ENCODE measurements around the gene UPF3B.

Gene UPF3B

GRCh38 chrX:119852382-119853353 is at the start of gene UPF3B:
UPF3B (minus strand) TSS chrX:119852963; CDS start chrX:119852928, 35 bp downstream.
- peak within 1 kb of the TSS; percentile 97 for H3K4me2 ChIP-seq (ENCODE audit: low read depth, low read length, poor library complexity, severe bottlenecking)
- no peaks in the 10 kb centered on the region for H3F3A ChIP-seq (ENCODE audit: insufficient read depth)
- peaks cover 2% of the 10 kb centered on the region; the same call in 1 of the 2 replicates for H3K36me3 ChIP-seq (ENCODE audit: low read length)
- no peaks in the 10 kb centered on the region for H3K27me3 ChIP-seq (ENCODE audit: low read length)
- peak within 1 kb of the TSS; percentile 55 for H3K27ac ChIP-seq (ENCODE audit: low read depth, low read length)
- no peak for TF ChIP-seq EZH2phosphoT487 (conservative IDR thresholded peaks at IDR 0.05; ENCODE audit: low read length)
- TF ChIP-seq CTCF (IDR thresholded peaks at IDR 0.05; ENCODE audit: insufficient read depth, low read length, poor library complexity, severe bottlenecking) = no peak
- H3K4me3 ChIP-seq (ENCODE audit: insufficient read depth, low read length, poor library complexity, severe bottlenecking) = peak within 1 kb of the TSS; percentile 98
- no peaks in the 10 kb centered on the region for H4K20me1 ChIP-seq (ENCODE audit: low read depth, low read length)
- H3K9me3 ChIP-seq (ENCODE audit: insufficient read depth, low read length) = no peaks in the 10 kb centered on the region
- H3K79me2 ChIP-seq (ENCODE audit: insufficient read depth, low read length) = peaks cover 17% of the 10 kb centered on the region
- peak within 1 kb of the TSS; percentile 97 for H3K9ac ChIP-seq (ENCODE audit: low read length)
- peak within 1 kb of the TSS; percentile 68 for H2AFZ ChIP-seq (ENCODE audit: low read depth, low read length, severe bottlenecking)
- no peaks in the 10 kb centered on the region for H3K9me2 ChIP-seq (replicated peaks; ENCODE audit: insufficient read depth, low read length)

DNA sequence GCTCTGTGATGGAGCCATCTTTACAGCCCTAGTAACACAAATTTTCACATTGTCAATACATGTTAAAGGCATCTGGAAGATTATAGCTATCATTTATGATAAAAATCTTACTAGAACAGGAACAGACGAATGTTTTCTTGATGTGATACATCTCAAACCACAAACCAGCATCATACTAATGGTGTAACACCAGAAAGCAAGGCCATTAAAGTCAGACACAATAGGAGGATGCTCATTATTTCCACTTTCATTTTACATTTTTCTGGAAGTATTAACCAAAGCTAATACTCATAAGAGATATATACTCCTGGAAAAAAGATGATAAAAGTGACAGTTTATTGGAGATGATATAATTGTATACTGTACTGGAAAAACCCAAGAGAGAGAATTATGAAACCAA is 48.2 kb upstream of the UPF3B start:
- Histone ChIP-seq H3F3A (ENCODE audit: insufficient read depth) (no peaks in the 10 kb centered on the region), H4K20me1 (ENCODE audit: low read depth, low read length) (no peaks in the 10 kb centered on the region), H3K27ac (ENCODE audit: low read depth, low read length) (no peak overlapping the region), H3K36me3 (ENCODE audit: low read length) (no peaks in the 10 kb centered on the region), H3K4me2 (ENCODE audit: low read depth, low read length, poor library complexity, severe bottlenecking) (no peak overlapping the region), H3K9me2 (replicated peaks; ENCODE audit: insufficient read depth, low read length) (no peaks in the 10 kb centered on the region), H3K79me2 (ENCODE audit: insufficient read depth, low read length) (no peaks in the 10 kb centered on the region), H2AFZ (ENCODE audit: low read depth, low read length, severe bottlenecking) (no peak overlapping the region), H3K4me3 (ENCODE audit: insufficient read depth, low read length, poor library complexity, severe bottlenecking) (no peak overlapping the region), H3K27me3 (ENCODE audit: low read length) (no peaks in the 10 kb centered on the region), H3K9me3 (ENCODE audit: insufficient read depth, low read length) (no peaks in the 10 kb centered on the region), H3K9ac (ENCODE audit: low read length) (no peak overlapping the region)
- TF ChIP-seq EZH2phosphoT487 (conservative IDR thresholded peaks at IDR 0.05; ENCODE audit: low read length) (no peak), CTCF (IDR thresholded peaks at IDR 0.05; ENCODE audit: insufficient read depth, low read length, poor library complexity, severe bottlenecking) (no peak)

- no peaks in the 10 kb centered on the region for H3K36me3 ChIP-seq (ENCODE audit: low read length)
- H3K4me3 ChIP-seq (ENCODE audit: insufficient read depth, low read length, poor library complexity, severe bottlenecking) = no peak overlapping the region
- H3K9me2 ChIP-seq (replicated peaks; ENCODE audit: insufficient read depth, low read length) = no peaks in the 10 kb centered on the region
- TF ChIP-seq EZH2phosphoT487 (conservative IDR thresholded peaks at IDR 0.05; ENCODE audit: low read length) = no peak
- TF ChIP-seq CTCF (IDR thresholded peaks at IDR 0.05; ENCODE audit: insufficient read depth, low read length, poor library complexity, severe bottlenecking) = no peak
- H3K79me2 ChIP-seq (ENCODE audit: insufficient read depth, low read length) = no peaks in the 10 kb centered on the region
- H2AFZ ChIP-seq (ENCODE audit: low read depth, low read length, severe bottlenecking) = no peak overlapping the region
- no peak overlapping the region for H3K27ac ChIP-seq (ENCODE audit: low read depth, low read length)
- no peak overlapping the region for H3K9ac ChIP-seq (ENCODE audit: low read length)
- H4K20me1 ChIP-seq (ENCODE audit: low read depth, low read length) = no peaks in the 10 kb centered on the region
- H3K4me2 ChIP-seq (ENCODE audit: low read depth, low read length, poor library complexity, severe bottlenecking) = no peak overlapping the region
- no peaks in the 10 kb centered on the region for H3K9me3 ChIP-seq (ENCODE audit: insufficient read depth, low read length)
- H3F3A ChIP-seq (ENCODE audit: insufficient read depth) = no peaks in the 10 kb centered on the region
- no peaks in the 10 kb centered on the region for H3K27me3 ChIP-seq (ENCODE audit: low read length)
These were observed 46.4 kb upstream of the UPF3B start for GRCh38 chrX:119899125-119899524.
